ENCODE results near the gene POLR2E. TPM values are rescaled to one million over a fixed set of nuclear protein-coding genes. Genes with fewer than 3 reads are reported as not detected.

The POLR2E gene
- total and polyA plus RNA-seq, 2 of the 13 experiments (the other 11 are each of a cell fraction or from before 2014, with no cell fraction given) = 140 to 272 TPM

- TF ChIP-seq HNF1A (IDR thresholded peaks at IDR 0.05; ENCODE audit: low read depth) (no peak), HNF1A (CRISPR knock-in tag; IDR thresholded peaks at IDR 0.05; ENCODE audit: borderline replicate concordance) (no peak), RFX3 (CRISPR knock-in tag; IDR thresholded peaks at IDR 0.05) (no peak), DBP (CRISPR knock-in tag; IDR thresholded peaks at IDR 0.05; ENCODE audit: not compliant biosample characterization) (no peak), ZFP82 (CRISPR knock-in tag; IDR thresholded peaks at IDR 0.05; ENCODE audit: borderline replicate concordance) (no peak), ZNF296 (CRISPR knock-in tag; conservative IDR thresholded peaks at IDR 0.05) (no peak), YEATS2 (CRISPR knock-in tag; IDR thresholded peaks at IDR 0.05; ENCODE audit: borderline replicate concordance) (peak; percentile 66; the same call in 1 of the 2 replicates), ZBTB21 (CRISPR knock-in tag; IDR thresholded peaks at IDR 0.05) (no peak), ETV6 (CRISPR knock-in tag; conservative IDR thresholded peaks at IDR 0.05) (peak; percentile 56; the same call in 1 of the 2 replicates), CEBPZ (IDR thresholded peaks at IDR 0.05; ENCODE audit: low read length) (no peak), PHB2 (IDR thresholded peaks at IDR 0.05; ENCODE audit: partially characterized antibody) (no peak), ZNF142 (CRISPR knock-in tag; IDR thresholded peaks at IDR 0.05) (0 out of 2 replicates have a peak, but pooled peaks have one; percentile 29), ZNF512 (CRISPR knock-in tag; IDR thresholded peaks at IDR 0.05) (no peak)
These were observed 8.6 kb upstream of the POLR2E start, which contains the start of gene GPX4 (continued) for GRCh38 chr19:1103708-1104310.
